ENCODE data around the gene SPOCK3.
"Not testable (repeated sequence)": the region's sequence is repeated elsewhere in the genome, so short reads cannot be mapped to it uniquely, and the experiment has no call there.

SPOCK3 gene

GRCh38 chr4:166972071-166972470 is 262.2 kb downstream of the SPOCK3 start:
- peaks cover 11% of the 10 kb centered on the region; the same call in 1 of the 2 replicates for H3K9me3 ChIP-seq (ENCODE audit: low read length)
- no peaks in the 10 kb centered on the region for H3K9me2 ChIP-seq (ENCODE audit: low read depth, low read length)
- H3K4me3 ChIP-seq (ENCODE audit: low read depth, low read length, poor library complexity, severe bottlenecking), result peak overlapping the region; percentile 23
- H3F3A ChIP-seq (ENCODE audit: insufficient read depth, low read length), result no peaks in the 10 kb centered on the region
- H3K27ac ChIP-seq (ENCODE audit: low read depth, low read length, poor library complexity, severe bottlenecking), result peak overlapping the region; percentile 30
- no peaks in the 10 kb centered on the region for H3K79me2 ChIP-seq (ENCODE audit: insufficient read depth, low read length)
- TF ChIP-seq CTCF (IDR thresholded peaks at IDR 0.05; ENCODE audit: low read length) (no peak), EZH2 (IDR thresholded peaks at IDR 0.05; ENCODE audit: borderline replicate concordance, low read length) (no peak)
- H3K4me2 ChIP-seq (ENCODE audit: low read length), result peak overlapping the region; percentile 51
- H2AFZ ChIP-seq (ENCODE audit: low read length), result peak overlapping the region; percentile 98
- H3K36me3 ChIP-seq (ENCODE audit: insufficient read depth, low read length), result no peaks in the 10 kb centered on the region; the same call in 1 of the 2 replicates
- peak overlapping the region; percentile 29; the same call in 1 of the 2 replicates for H3K9ac ChIP-seq (ENCODE audit: low read length)
- no peaks in the 10 kb centered on the region for H4K20me1 ChIP-seq (ENCODE audit: insufficient read depth, low read length)
- H3K27me3 ChIP-seq (ENCODE audit: insufficient read depth, low read length), result no peaks in the 10 kb centered on the region
- H3K4me1 ChIP-seq (ENCODE audit: insufficient read depth, low read length, severe bottlenecking), result peaks cover 11% of the 10 kb centered on the region

- H3K4me1 ChIP-seq (ENCODE audit: insufficient read depth, low read length, severe bottlenecking), result peaks cover 11% of the 10 kb centered on the region
- peaks cover 11% of the 10 kb centered on the region; the same call in 1 of the 2 replicates for H3K9me3 ChIP-seq (ENCODE audit: low read length)
- H4K20me1 ChIP-seq (ENCODE audit: insufficient read depth, low read length); H3K79me2 ChIP-seq (ENCODE audit: insufficient read depth, low read length); H3K27me3 ChIP-seq (ENCODE audit: insufficient read depth, low read length); H3K36me3 ChIP-seq (ENCODE audit: insufficient read depth, low read length); H3F3A ChIP-seq (ENCODE audit: insufficient read depth, low read length); H3K9me2 ChIP-seq (ENCODE audit: low read depth, low read length); H3K9ac ChIP-seq (ENCODE audit: low read length); H2AFZ ChIP-seq (ENCODE audit: low read length); H3K4me3 ChIP-seq (ENCODE audit: low read depth, low read length, poor library complexity, severe bottlenecking); H3K27ac ChIP-seq (ENCODE audit: low read depth, low read length, poor library complexity, severe bottlenecking); H3K4me2 ChIP-seq (ENCODE audit: low read length): not testable (repeated sequence)
Measured at GRCh38 chr4:166968219-166968618, 266.1 kb downstream of the SPOCK3 start.

DNA sequence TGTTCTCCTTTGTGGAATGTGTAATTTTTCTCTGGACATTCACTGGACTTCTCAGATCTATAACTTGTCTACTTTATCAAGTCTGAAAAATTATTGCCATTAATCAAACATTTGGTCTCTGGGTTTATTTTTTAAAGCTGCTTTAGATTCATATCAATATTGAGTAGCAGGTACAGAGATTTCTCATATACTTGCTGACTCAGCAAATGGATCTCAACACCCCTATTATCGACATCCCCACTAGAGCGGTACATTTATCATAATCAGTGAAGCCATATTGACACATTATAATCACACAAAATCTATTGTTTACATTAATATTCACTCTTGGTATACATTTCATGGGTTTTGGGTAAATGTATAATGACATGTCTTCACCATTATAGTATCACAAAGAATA is 268.7 kb downstream of the SPOCK3 start:
- Histone ChIP-seq H3F3A (ENCODE audit: insufficient read depth, low read length) (no peaks in the 10 kb centered on the region), H3K9me2 (ENCODE audit: low read depth, low read length) (no peaks in the 10 kb centered on the region), H3K4me1 (ENCODE audit: insufficient read depth, low read length, severe bottlenecking) (peaks cover 5% of the 10 kb centered on the region), H4K20me1 (ENCODE audit: insufficient read depth, low read length) (no peaks in the 10 kb centered on the region), H3K4me2 (ENCODE audit: low read length) (no peak overlapping the region), H3K9me3 (ENCODE audit: low read length) (0 out of 2 replicates have a peak, but pooled peaks cover 8% of the 10 kb centered on the region), H3K4me3 (ENCODE audit: low read depth, low read length, poor library complexity, severe bottlenecking) (no peak overlapping the region), H3K27me3 (ENCODE audit: insufficient read depth, low read length) (no peaks in the 10 kb centered on the region), H2AFZ (ENCODE audit: low read length) (no peak overlapping the region), H3K79me2 (ENCODE audit: insufficient read depth, low read length) (no peaks in the 10 kb centered on the region), H3K27ac (ENCODE audit: low read depth, low read length, poor library complexity, severe bottlenecking) (no peak overlapping the region), H3K9ac (ENCODE audit: low read length) (no peak overlapping the region), H3K36me3 (ENCODE audit: insufficient read depth, low read length) (no peaks in the 10 kb centered on the region; the same call in 1 of the 2 replicates)
- TF ChIP-seq EZH2 (IDR thresholded peaks at IDR 0.05; ENCODE audit: borderline replicate concordance, low read length) (no peak), CTCF (IDR thresholded peaks at IDR 0.05; ENCODE audit: low read length) (no peak)

- no peaks in the 10 kb centered on the region for H3K9me3 ChIP-seq (ENCODE audit: low read length)
- no peaks in the 10 kb centered on the region for H4K20me1 ChIP-seq (ENCODE audit: insufficient read depth, low read length)
- no peak overlapping the region for H3K27ac ChIP-seq (ENCODE audit: low read depth, low read length, poor library complexity, severe bottlenecking)
- no peak overlapping the region for H3K4me3 ChIP-seq (ENCODE audit: low read depth, low read length, poor library complexity, severe bottlenecking)
- TF ChIP-seq CTCF (IDR thresholded peaks at IDR 0.05; ENCODE audit: low read length), result no peak
- no peaks in the 10 kb centered on the region for H3K9me2 ChIP-seq (ENCODE audit: low read depth, low read length)
- H3K4me2 ChIP-seq (ENCODE audit: low read length), result no peak overlapping the region
- no peaks in the 10 kb centered on the region for H3F3A ChIP-seq (ENCODE audit: insufficient read depth, low read length)
- no peaks in the 10 kb centered on the region for H3K79me2 ChIP-seq (ENCODE audit: insufficient read depth, low read length)
- no peaks in the 10 kb centered on the region for H3K27me3 ChIP-seq (ENCODE audit: insufficient read depth, low read length)
- H3K9ac ChIP-seq (ENCODE audit: low read length), result no peak overlapping the region
- H3K36me3 ChIP-seq (ENCODE audit: insufficient read depth, low read length), result no peaks in the 10 kb centered on the region
- H3K4me1 ChIP-seq (ENCODE audit: insufficient read depth, low read length, severe bottlenecking), result peaks cover 26% of the 10 kb centered on the region
- H2AFZ ChIP-seq (ENCODE audit: low read length), result no peak overlapping the region
Measured at GRCh38 chr4:166957451-166957850, 276.8 kb downstream of the SPOCK3 start.

Data from OCI-LY1 (cell line).